GM12878 (cell line): ENCODE measurements around the gene U2AF2. TPM values are rescaled to one million over a fixed set of nuclear protein-coding genes. Genes with fewer than 3 reads are reported as not detected.

Experiments
- CBX5 ChIP-seq: sonication (generic); IDR thresholded peaks from 2 replicates; pipeline ENCODE4 v1.6.1; 2016; ENCODE audit warnings: low read depth, moderate library complexity, mild to moderate bottlenecking, inconsistent platforms
- FOS ChIP-seq: IDR thresholded peaks from 3 replicates; pipeline ENCODE4 v1.6.1; 2011; ENCODE audit warnings: borderline replicate concordance; ENCODE audit not compliant: insufficient read length; ENCODE audit errors: extremely low read depth
- FOXK2 ChIP-seq: fragments of 450-650 bp; IDR thresholded peaks from 2 replicates; pipeline ENCODE4 v1.6.1; 2017; ENCODE audit warnings: mild to moderate bottlenecking, moderate library complexity
- HCFC1 ChIP-seq: fragments of 150-350 bp; IDR thresholded peaks from 2 replicates; pipeline ENCODE4 v1.6.1; 2014; ENCODE audit warnings: low read length
- IKZF1 ChIP-seq: fragments of 450-650 bp; conservative IDR thresholded peaks from 2 replicates; pipeline ENCODE4 v1.6.1; 2017; ENCODE audit warnings: antibody characterized with exemption, mild to moderate bottlenecking
- JUND ChIP-seq: IDR thresholded peaks from 2 replicates; pipeline ENCODE4 v1.6.1; 2012; ENCODE audit warnings: low read depth, mild to moderate bottlenecking, low read length, improper control_type of control experiment, moderate library complexity
- NFIC ChIP-seq: IDR thresholded peaks from 2 replicates; pipeline ENCODE4 v1.6.1; 2012; ENCODE audit warnings: low read depth, mild to moderate bottlenecking, inconsistent platforms, low read length, moderate library complexity
- NRF1 ChIP-seq: conservative IDR thresholded peaks from 2 replicates; pipeline ENCODE4 v1.6.1; 2011; ENCODE audit warnings: mild to moderate bottlenecking, low read depth, low read length, improper control_type of control experiment
- PAX8 ChIP-seq: fragments of 450-650 bp; IDR thresholded peaks from 2 replicates; pipeline ENCODE4 v1.6.1; 2017; ENCODE audit warnings: mild to moderate bottlenecking, moderate library complexity
- RB1 ChIP-seq: fragments of 450-650 bp; formaldehyde crosslinking; IDR thresholded peaks from 2 replicates; pipeline ENCODE4 v1.6.1; 2017; ENCODE audit warnings: mild to moderate bottlenecking, borderline replicate concordance
- SMARCA5 ChIP-seq: fragments of 450-650 bp; IDR thresholded peaks from 2 replicates; pipeline ENCODE4 v1.6.1; 2017; ENCODE audit warnings: mild to moderate bottlenecking
- SPI1 ChIP-seq: IDR thresholded peaks from 2 replicates; pipeline ENCODE4 v1.6.1; 2011; ENCODE audit warnings: low read depth, mild to moderate bottlenecking, low read length, moderate library complexity, borderline replicate concordance; ENCODE audit not compliant: insufficient read depth
- SRF ChIP-seq, 2 experiments: IDR thresholded peaks; 2 replicates each; pipeline ENCODE4 v1.6.1; 2011; ENCODE audit warnings: low read depth in 2 of 2, low read length in 2 of 2, mild to moderate bottlenecking in 1 of 2, moderate library complexity in 1 of 2
- STAT1 ChIP-seq: fragments of 450-650 bp; conservative IDR thresholded peaks from 2 replicates; pipeline ENCODE4 v1.6.1; 2014; ENCODE audit warnings: antibody characterized with exemption, mild to moderate bottlenecking
- SUPT20H ChIP-seq: IDR thresholded peaks from 2 replicates; pipeline ENCODE4 v1.6.1; 2011; ENCODE audit warnings: low read depth, mild to moderate bottlenecking, low read length, moderate library complexity, borderline replicate concordance; ENCODE audit not compliant: control insufficient read depth
- TAF1 ChIP-seq: IDR thresholded peaks from 2 replicates; pipeline ENCODE4 v1.6.1; 2011; ENCODE audit warnings: mild to moderate bottlenecking, low read depth, low read length, borderline replicate concordance
- YBX1 ChIP-seq: fragments of 450-650 bp; IDR thresholded peaks from 2 replicates; pipeline ENCODE4 v1.6.1; 2016; ENCODE audit warnings: antibody characterized with exemption
- ZNF207 ChIP-seq: fragments of 450-650 bp; IDR thresholded peaks from 2 replicates; pipeline ENCODE4 v1.6.1; 2014; ENCODE audit warnings: antibody characterized with exemption, mild to moderate bottlenecking, borderline replicate concordance
- ZNF217 ChIP-seq: fragments of 450-650 bp; IDR thresholded peaks from 2 replicates; pipeline ENCODE4 v1.6.1; 2017; ENCODE audit warnings: antibody characterized with exemption, mild to moderate bottlenecking
- polyA plus RNA-seq, 11 experiments: library from polyadenylated mRNA; depleted of rRNA in 4 of 11; unstranded in 6 of 11; stranded (reverse) in 5 of 11; fragments of >200 nt; fragmentation: Nextera tagmentation in 4 of 11; fragmentation: Illumina TruSeq in 1 of 11; extraction: Ambion mirVana in 4 of 11; extraction: Trizol in 1 of 11; gene quantifications; 1 replicate in 1 of 11; 2 replicates in 10 of 11; pipeline versions ENCODE4 v1.2.1 to v1.2.3, GENCODE V29; 2011 to 2016; ENCODE audit warnings: inconsistent platforms in 2 of 11, missing spikeins in 2 of 11, low read depth in 1 of 11
- total RNA-seq, 4 experiments: library from RNA; depleted of rRNA in 3 of 4; stranded (reverse); fragments of >200 nt in 3 of 4; fragmentation: Illumina TruSeq in 1 of 4; extraction: Trizol in 1 of 4; gene quantifications; 2 replicates each; pipeline versions ENCODE4 v1.2.1 to v1.2.3, GENCODE V29; 2013 to 2021
- TF ChIP-seq, protein P1 (sequence below): fragments of 450-650 bp; IDR thresholded peaks from 2 replicates; pipeline ENCODE4 v1.6.1; 2017; ENCODE audit warnings: borderline replicate concordance
- TF ChIP-seq, protein P2 (sequence below): fragments of 450-650 bp; IDR thresholded peaks from 2 replicates; pipeline ENCODE4 v1.6.1; 2017; ENCODE audit warnings: low read depth, mild to moderate bottlenecking, moderate library complexity
- TF ChIP-seq, protein P3 (sequence below): fragments of 150-350 bp; IDR thresholded peaks from 2 replicates; pipeline ENCODE4 v1.6.1; 2014; ENCODE audit warnings: mild to moderate bottlenecking, low read depth, low read length
- TF ChIP-seq, protein P4 (sequence below): IDR thresholded peaks from 2 replicates; pipeline ENCODE4 v1.6.1; 2012; ENCODE audit warnings: mild to moderate bottlenecking, low read depth, low read length

The U2AF2 gene
- total and polyA plus RNA-seq, 10 of the 15 experiments (the other 5 are each of a cell fraction or from before 2014, with no cell fraction given) = 3.0 to 338 (median 130) TPM

DNA sequence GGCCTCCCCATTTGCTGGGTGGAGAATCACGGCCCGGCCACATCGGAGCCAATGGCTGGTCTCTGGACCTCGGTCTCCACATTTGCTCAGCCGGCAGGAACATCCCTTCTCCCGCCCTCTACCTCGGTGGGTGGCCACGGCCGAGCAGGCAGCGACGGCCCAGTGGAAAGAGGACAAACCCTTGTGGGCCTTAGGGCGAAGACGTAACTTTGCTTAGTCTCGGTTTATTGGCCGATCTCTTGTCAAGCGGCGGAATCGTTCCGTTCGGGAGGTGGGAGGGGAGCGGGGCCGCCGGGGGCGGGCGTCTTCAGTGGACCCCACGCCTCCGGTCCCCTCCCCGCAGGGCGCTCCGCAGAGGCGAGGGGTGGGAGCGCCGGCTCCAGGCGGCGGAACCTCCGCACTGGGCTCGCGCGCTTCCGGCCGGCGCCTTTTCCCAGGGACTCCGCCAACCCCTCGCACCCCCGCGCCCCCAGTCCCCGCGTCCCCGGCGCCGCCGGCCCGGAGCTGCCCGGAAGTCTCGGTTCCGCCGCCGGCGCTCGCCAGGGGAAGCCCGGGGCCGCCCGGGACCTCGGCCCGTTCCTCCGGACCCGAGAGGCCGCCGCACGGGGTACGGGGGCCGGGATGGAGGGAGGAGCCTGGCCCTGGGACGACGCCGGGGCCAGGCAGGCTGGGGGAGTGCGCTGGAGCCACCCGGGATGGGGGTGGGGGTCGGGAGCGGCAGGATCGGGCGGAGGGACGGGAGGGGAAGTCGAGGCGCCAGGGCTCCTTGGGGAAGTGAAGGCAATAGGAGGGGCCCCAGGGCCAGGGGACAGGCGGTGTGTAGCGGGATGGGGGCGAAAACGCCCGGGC lies 14.0 kb upstream of the U2AF2 start, which contains the start of gene ZNF580 (continued):
- TF ChIP-seq, protein P1, sequence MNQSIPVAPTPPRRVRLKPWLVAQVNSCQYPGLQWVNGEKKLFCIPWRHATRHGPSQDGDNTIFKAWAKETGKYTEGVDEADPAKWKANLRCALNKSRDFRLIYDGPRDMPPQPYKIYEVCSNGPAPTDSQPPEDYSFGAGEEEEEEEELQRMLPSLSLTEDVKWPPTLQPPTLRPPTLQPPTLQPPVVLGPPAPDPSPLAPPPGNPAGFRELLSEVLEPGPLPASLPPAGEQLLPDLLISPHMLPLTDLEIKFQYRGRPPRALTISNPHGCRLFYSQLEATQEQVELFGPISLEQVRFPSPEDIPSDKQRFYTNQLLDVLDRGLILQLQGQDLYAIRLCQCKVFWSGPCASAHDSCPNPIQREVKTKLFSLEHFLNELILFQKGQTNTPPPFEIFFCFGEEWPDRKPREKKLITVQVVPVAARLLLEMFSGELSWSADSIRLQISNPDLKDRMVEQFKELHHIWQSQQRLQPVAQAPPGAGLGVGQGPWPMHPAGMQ = no peak
- TF ChIP-seq NRF1 = no peak
- no peak for TF ChIP-seq ZNF207
- TF ChIP-seq, protein P2, sequence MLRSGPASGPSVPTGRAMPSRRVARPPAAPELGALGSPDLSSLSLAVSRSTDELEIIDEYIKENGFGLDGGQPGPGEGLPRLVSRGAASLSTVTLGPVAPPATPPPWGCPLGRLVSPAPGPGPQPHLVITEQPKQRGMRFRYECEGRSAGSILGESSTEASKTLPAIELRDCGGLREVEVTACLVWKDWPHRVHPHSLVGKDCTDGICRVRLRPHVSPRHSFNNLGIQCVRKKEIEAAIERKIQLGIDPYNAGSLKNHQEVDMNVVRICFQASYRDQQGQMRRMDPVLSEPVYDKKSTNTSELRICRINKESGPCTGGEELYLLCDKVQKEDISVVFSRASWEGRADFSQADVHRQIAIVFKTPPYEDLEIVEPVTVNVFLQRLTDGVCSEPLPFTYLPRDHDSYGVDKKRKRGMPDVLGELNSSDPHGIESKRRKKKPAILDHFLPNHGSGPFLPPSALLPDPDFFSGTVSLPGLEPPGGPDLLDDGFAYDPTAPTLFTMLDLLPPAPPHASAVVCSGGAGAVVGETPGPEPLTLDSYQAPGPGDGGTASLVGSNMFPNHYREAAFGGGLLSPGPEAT = no peak
- no peak for TF ChIP-seq PAX8
- no peak for TF ChIP-seq NFIC
- TF ChIP-seq SMARCA5 = no peak
- TF ChIP-seq, protein P3, sequence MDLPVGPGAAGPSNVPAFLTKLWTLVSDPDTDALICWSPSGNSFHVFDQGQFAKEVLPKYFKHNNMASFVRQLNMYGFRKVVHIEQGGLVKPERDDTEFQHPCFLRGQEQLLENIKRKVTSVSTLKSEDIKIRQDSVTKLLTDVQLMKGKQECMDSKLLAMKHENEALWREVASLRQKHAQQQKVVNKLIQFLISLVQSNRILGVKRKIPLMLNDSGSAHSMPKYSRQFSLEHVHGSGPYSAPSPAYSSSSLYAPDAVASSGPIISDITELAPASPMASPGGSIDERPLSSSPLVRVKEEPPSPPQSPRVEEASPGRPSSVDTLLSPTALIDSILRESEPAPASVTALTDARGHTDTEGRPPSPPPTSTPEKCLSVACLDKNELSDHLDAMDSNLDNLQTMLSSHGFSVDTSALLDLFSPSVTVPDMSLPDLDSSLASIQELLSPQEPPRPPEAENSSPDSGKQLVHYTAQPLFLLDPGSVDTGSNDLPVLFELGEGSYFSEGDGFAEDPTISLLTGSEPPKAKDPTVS = no peak
- peak in 1 of 2 experiments; percentile 69; a peak in 1 of 4 replicates for TF ChIP-seq SRF (IDR thresholded peaks at IDR 0.05; ENCODE audit: low read depth in 2 of 2, low read length in 2 of 2)
- peak; percentile 57; the same call in 1 of the 2 replicates for TF ChIP-seq HCFC1
- TF ChIP-seq TAF1 = peak; percentile 56; the same call in 1 of the 2 replicates
- TF ChIP-seq YBX1 = no peak
- TF ChIP-seq STAT1 = no peak
- no peak for TF ChIP-seq SPI1
- TF ChIP-seq, protein P4, sequence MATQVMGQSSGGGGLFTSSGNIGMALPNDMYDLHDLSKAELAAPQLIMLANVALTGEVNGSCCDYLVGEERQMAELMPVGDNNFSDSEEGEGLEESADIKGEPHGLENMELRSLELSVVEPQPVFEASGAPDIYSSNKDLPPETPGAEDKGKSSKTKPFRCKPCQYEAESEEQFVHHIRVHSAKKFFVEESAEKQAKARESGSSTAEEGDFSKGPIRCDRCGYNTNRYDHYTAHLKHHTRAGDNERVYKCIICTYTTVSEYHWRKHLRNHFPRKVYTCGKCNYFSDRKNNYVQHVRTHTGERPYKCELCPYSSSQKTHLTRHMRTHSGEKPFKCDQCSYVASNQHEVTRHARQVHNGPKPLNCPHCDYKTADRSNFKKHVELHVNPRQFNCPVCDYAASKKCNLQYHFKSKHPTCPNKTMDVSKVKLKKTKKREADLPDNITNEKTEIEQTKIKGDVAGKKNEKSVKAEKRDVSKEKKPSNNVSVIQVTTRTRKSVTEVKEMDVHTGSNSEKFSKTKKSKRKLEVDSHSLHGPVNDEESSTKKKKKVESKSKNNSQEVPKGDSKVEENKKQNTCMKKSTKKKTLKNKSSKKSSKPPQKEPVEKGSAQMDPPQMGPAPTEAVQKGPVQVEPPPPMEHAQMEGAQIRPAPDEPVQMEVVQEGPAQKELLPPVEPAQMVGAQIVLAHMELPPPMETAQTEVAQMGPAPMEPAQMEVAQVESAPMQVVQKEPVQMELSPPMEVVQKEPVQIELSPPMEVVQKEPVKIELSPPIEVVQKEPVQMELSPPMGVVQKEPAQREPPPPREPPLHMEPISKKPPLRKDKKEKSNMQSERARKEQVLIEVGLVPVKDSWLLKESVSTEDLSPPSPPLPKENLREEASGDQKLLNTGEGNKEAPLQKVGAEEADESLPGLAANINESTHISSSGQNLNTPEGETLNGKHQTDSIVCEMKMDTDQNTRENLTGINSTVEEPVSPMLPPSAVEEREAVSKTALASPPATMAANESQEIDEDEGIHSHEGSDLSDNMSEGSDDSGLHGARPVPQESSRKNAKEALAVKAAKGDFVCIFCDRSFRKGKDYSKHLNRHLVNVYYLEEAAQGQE = no peak
- TF ChIP-seq FOS = no peak
- no peak for TF ChIP-seq ZNF217
- TF ChIP-seq IKZF1 = peak; percentile 33; the same call in 1 of the 2 replicates
- TF ChIP-seq SUPT20H = no peak
- TF ChIP-seq FOXK2 = no peak
- TF ChIP-seq JUND = no peak
- TF ChIP-seq CBX5 = no peak
- no peak for TF ChIP-seq RB1
